Fibroblast of pulmonary artery (primary cell): ENCODE results near the gene DAGLA.

ENCODE experiments used
- DNase-seq: peaks from one replicate; pipeline ENCODE4 v3.0.0-alpha.2; 2010; ENCODE audit warnings: low read depth
- H3K4me3 ChIP-seq: replicated peaks from 2 replicates; pipeline ENCODE4 v1.5.1; 2011; ENCODE audit warnings: low read depth, mild to moderate bottlenecking, control low read depth, low read length, moderate library complexity
- CTCF ChIP-seq: IDR thresholded peaks from 2 replicates; pipeline ENCODE4 v1.5.1; 2011; ENCODE audit warnings: mild to moderate bottlenecking, control low read depth, low read length, inconsistent platforms; ENCODE audit errors: missing control alignments

Gene DAGLA

GRCh38 chr11:61728066-61728939 lies 48.1 kb downstream of the DAGLA start:
- DNase-seq: no peak
- TF ChIP-seq CTCF: no peak

GRCh38 chr11:61728940-61729219 lies 48.7 kb downstream of the DAGLA start:
- DNase-seq: peak; percentile 24
- TF ChIP-seq CTCF: no peak
- no peak overlapping the region for H3K4me3 ChIP-seq

More at GRCh38 chr11:61728066-61728939, 48.1 kb downstream of the DAGLA start:
- H3K4me3 ChIP-seq: no peak overlapping the region

GRCh38 chr11:61730240-61730994 lies 50.2 kb downstream of the DAGLA start:
- no peak for DNase-seq
- TF ChIP-seq CTCF: no peak

GRCh38 chr11:61731211-61731951 lies 51.2 kb downstream of the DAGLA start:
- no peak overlapping the region for H3K4me3 ChIP-seq
- TF ChIP-seq CTCF: no peak
- no peak for DNase-seq

More at GRCh38 chr11:61730240-61730994, 50.2 kb downstream of the DAGLA start:
- no peak overlapping the region for H3K4me3 ChIP-seq

- no peak for TF ChIP-seq CTCF
- no peak overlapping the region for H3K4me3 ChIP-seq
- no peak for DNase-seq
Measured at GRCh38 chr11:61731952-61732675, 51.9 kb downstream of the DAGLA start.

- DNase-seq: no peak
- no peak overlapping the region for H3K4me3 ChIP-seq
- TF ChIP-seq CTCF: no peak
Measured at GRCh38 chr11:61732705-61733104, 52.5 kb downstream of the DAGLA start.
